K562 (cell line): ENCODE data around the gene SLC25A1. TPM values are rescaled to one million over a fixed set of nuclear protein-coding genes. Genes with fewer than 3 reads are reported as not detected.

Experiments
- BCOR ChIP-seq: fragments of 450-650 bp; IDR thresholded peaks from 2 replicates; pipeline ENCODE4 v1.6.1; 2016
- CBFA2T3 ChIP-seq: fragments of 450-650 bp; IDR thresholded peaks from 2 replicates; pipeline ENCODE4 v1.6.1; 2017
- KDM4B ChIP-seq, 2 experiments: fragments of 450-650 bp in 1 of 2; sonication (generic) in 1 of 2; IDR thresholded peaks; 2 replicates each; pipeline ENCODE4 v1.6.1; 2016 to 2017; ENCODE audit warnings: borderline replicate concordance in 2 of 2, antibody characterized with exemption in 1 of 2, low read depth in 1 of 2, mild to moderate bottlenecking in 1 of 2
- MECOM ChIP-seq: fragments of 250-450 bp; sonication (Bioruptor Pico); IDR thresholded peaks from 2 replicates; pipeline ENCODE4 v1.8.0; 2022; ENCODE audit warnings: inconsistent platforms
- PHB2 ChIP-seq: fragments of 450-650 bp; IDR thresholded peaks from 2 replicates; pipeline ENCODE4 v1.6.1; 2017; ENCODE audit warnings: low read depth
- POLR2G ChIP-seq: fragments of 200-400 bp; formaldehyde crosslinking; IDR thresholded peaks from 2 replicates; pipeline ENCODE4 v1.6.1; 2017; ENCODE audit warnings: low read depth, mild to moderate bottlenecking, antibody characterized with exemption, low read length, moderate library complexity
- SIX5 ChIP-seq, 2 experiments: IDR thresholded peaks; 2 replicates each; pipeline ENCODE4 v1.6.1; 2011; ENCODE audit warnings: low read length in 2 of 2, borderline replicate concordance in 1 of 2, low read depth in 1 of 2, mild to moderate bottlenecking in 1 of 2, moderate library complexity in 1 of 2; ENCODE audit not compliant: insufficient read depth in 1 of 2
- SRSF3 ChIP-seq: fragments of 200-400 bp; formaldehyde crosslinking; IDR thresholded peaks from 2 replicates; pipeline ENCODE4 v1.6.1; 2016; ENCODE audit warnings: mild to moderate bottlenecking, low read length, moderate library complexity; ENCODE audit not compliant: insufficient read depth
- ZNF311 ChIP-seq: fragments of 250-450 bp; sonication (Bioruptor Pico); IDR thresholded peaks from 2 replicates; pipeline ENCODE4 v1.4.0; 2020; ENCODE audit warnings: mild to moderate bottlenecking, moderate library complexity
- polyA plus RNA-seq, 8 experiments: library from polyadenylated mRNA; depleted of rRNA in 4 of 8; stranded (reverse) in 5 of 8; unstranded in 3 of 8; fragments of >200 nt; fragmentation: Nextera tagmentation in 2 of 8; fragmentation: Illumina TruSeq in 1 of 8; extraction: Ambion mirVana in 2 of 8; extraction: Trizol in 1 of 8; gene quantifications; 2 replicates each; pipeline versions ENCODE4 v1.2.1 to v1.2.3, GENCODE V29; 2011 to 2014; ENCODE audit warnings: inconsistent platforms in 1 of 8, missing spikeins in 1 of 8
- total RNA-seq, 7 experiments: library from RNA; depleted of rRNA in 6 of 7; stranded (reverse); fragments of >200 nt in 6 of 7; fragmentation: Illumina TruSeq in 2 of 7; extraction: Trizol in 2 of 7; gene quantifications; 2 replicates each; pipeline versions ENCODE4 v1.2.1 to v1.2.3, GENCODE V29; 2011 to 2021; ENCODE audit warnings: low replicate concordance in 1 of 7
- TF ChIP-seq, protein P1 (sequence below): fragments of 250-450 bp; sonication (Bioruptor Pico); IDR thresholded peaks from 2 replicates; pipeline ENCODE4 v1.4.0; 2020; ENCODE audit warnings: mild to moderate bottlenecking, moderate library complexity, borderline replicate concordance
- TF ChIP-seq, protein P2 (sequence below), 3 experiments: fragments of 200-800 bp in 1 of 3; fragments of 250-450 bp in 1 of 3; fragments of 450-650 bp in 1 of 3; sonication (Bioruptor Pico) in 1 of 3; sonication (Bioruptor generic) in 1 of 3; formaldehyde crosslinking in 1 of 3; IDR thresholded peaks; 2 replicates each; pipeline versions ENCODE4 v1.6.1 to v1.8.0; 2016 to 2022; ENCODE audit warnings: mild to moderate bottlenecking in 2 of 3, missing genetic modification characterization in 2 of 3, missing compliant biosample characterization in 1 of 3, moderate library complexity in 1 of 3
- TF ChIP-seq, protein P3 (sequence below): fragments of 450-650 bp; IDR thresholded peaks from 2 replicates; pipeline ENCODE4 v1.6.1; 2016; ENCODE audit warnings: missing biosample characterization, missing genetic modification characterization
- TF ChIP-seq, protein P4 (sequence below): fragments of 450-650 bp; formaldehyde crosslinking; IDR thresholded peaks from 2 replicates; pipeline ENCODE4 v1.4.0; 2020; ENCODE audit warnings: mild to moderate bottlenecking, moderate library complexity
- TF ChIP-seq, protein P5 (sequence below): fragments of 450-650 bp; formaldehyde crosslinking; conservative IDR thresholded peaks from 2 replicates; pipeline ENCODE4 v1.4.0; 2022; ENCODE audit warnings: mild to moderate bottlenecking, missing genetic modification characterization

Gene SLC25A1
- total and polyA plus RNA-seq, 9 of the 15 experiments (the other 6 are each of a cell fraction or from before 2014, with no cell fraction given), result 11.0 to 408 (median 110) TPM

DNA sequence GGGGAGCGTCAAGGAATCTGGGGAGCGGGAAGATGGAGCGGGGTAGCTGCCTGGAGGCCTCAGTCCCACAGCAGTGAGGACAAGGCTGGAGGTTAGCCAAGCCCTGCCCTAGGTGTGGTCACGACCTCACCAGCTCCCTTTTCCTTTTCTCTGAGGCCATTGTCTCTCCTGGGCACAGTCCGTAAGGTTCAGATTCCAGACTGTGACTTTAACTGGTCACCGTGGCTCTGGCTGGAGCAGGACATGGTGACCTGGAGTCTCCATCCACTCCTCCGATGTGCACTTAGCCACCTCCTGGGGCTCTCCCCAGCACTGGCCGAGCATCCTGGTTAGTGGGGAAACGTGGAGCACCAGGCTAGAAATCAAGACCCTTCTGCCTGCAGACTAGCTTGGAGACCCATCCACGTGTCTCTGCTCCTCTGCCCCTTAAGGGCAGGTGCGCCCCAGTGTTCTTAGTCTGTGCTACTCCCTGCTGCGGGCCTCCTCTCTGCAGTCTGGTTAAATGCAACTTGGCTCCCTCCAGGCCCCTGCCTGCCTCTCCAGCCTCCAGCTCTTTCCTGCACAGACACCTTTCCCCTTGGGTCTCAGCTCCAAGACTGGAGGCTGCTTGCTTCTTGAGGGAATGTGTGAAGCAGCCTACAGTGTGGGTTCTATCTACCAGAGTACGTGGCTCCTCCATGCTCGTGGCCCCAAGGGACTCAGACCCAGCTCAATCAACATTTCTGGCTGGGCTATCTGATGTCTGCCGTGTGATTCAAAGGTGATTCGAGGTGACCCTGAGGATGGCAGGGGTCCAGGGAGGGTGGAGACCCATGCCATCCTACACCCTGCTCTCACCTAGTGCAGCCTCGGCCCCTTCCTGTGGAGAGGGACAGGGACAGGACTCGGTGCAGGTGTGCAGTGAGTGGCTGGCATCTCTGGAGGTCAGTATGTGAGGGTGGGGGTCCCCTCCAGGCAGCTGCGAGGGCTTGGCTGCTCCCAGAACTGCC is 5.2 kb downstream of the SLC25A1 start (continued):
- TF ChIP-seq, protein P1, sequence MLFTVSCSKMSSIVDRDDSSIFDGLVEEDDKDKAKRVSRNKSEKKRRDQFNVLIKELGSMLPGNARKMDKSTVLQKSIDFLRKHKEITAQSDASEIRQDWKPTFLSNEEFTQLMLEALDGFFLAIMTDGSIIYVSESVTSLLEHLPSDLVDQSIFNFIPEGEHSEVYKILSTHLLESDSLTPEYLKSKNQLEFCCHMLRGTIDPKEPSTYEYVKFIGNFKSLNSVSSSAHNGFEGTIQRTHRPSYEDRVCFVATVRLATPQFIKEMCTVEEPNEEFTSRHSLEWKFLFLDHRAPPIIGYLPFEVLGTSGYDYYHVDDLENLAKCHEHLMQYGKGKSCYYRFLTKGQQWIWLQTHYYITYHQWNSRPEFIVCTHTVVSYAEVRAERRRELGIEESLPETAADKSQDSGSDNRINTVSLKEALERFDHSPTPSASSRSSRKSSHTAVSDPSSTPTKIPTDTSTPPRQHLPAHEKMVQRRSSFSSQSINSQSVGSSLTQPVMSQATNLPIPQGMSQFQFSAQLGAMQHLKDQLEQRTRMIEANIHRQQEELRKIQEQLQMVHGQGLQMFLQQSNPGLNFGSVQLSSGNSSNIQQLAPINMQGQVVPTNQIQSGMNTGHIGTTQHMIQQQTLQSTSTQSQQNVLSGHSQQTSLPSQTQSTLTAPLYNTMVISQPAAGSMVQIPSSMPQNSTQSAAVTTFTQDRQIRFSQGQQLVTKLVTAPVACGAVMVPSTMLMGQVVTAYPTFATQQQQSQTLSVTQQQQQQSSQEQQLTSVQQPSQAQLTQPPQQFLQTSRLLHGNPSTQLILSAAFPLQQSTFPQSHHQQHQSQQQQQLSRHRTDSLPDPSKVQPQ (CRISPR knock-in tag), result no peak
- no peak for TF ChIP-seq KDM4B (IDR thresholded peaks at IDR 0.05; ENCODE audit: borderline replicate concordance in 2 of 2, low read depth in 1 of 2)
- TF ChIP-seq SIX5 (IDR thresholded peaks at IDR 0.05; ENCODE audit: borderline replicate concordance in 1 of 2, insufficient read depth in 1 of 2, low read depth in 1 of 2, low read length in 2 of 2), result 0 out of 4 replicates have a peak, but pooled peaks of 1 of the 2 experiments have one; percentile 7
- TF ChIP-seq ZNF311 (CRISPR knock-in tag), result no peak
- TF ChIP-seq SRSF3, result no peak
- TF ChIP-seq BCOR, result no peak
- TF ChIP-seq, protein P2, sequence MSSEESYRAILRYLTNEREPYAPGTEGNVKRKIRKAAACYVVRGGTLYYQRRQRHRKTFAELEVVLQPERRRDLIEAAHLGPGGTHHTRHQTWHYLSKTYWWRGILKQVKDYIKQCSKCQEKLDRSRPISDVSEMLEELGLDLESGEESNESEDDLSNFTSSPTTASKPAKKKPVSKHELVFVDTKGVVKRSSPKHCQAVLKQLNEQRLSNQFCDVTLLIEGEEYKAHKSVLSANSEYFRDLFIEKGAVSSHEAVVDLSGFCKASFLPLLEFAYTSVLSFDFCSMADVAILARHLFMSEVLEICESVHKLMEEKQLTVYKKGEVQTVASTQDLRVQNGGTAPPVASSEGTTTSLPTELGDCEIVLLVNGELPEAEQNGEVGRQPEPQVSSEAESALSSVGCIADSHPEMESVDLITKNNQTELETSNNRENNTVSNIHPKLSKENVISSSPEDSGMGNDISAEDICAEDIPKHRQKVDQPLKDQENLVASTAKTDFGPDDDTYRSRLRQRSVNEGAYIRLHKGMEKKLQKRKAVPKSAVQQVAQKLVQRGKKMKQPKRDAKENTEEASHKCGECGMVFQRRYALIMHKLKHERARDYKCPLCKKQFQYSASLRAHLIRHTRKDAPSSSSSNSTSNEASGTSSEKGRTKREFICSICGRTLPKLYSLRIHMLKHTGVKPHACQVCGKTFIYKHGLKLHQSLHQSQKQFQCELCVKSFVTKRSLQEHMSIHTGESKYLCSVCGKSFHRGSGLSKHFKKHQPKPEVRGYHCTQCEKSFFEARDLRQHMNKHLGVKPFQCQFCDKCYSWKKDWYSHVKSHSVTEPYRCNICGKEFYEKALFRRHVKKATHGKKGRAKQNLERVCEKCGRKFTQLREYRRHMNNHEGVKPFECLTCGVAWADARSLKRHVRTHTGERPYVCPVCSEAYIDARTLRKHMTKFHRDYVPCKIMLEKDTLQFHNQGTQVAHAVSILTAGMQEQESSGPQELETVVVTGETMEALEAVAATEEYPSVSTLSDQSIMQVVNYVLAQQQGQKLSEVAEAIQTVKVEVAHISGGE (CRISPR knock-in tag; IDR thresholded peaks at IDR 0.05), result no peak
- TF ChIP-seq, protein P3, sequence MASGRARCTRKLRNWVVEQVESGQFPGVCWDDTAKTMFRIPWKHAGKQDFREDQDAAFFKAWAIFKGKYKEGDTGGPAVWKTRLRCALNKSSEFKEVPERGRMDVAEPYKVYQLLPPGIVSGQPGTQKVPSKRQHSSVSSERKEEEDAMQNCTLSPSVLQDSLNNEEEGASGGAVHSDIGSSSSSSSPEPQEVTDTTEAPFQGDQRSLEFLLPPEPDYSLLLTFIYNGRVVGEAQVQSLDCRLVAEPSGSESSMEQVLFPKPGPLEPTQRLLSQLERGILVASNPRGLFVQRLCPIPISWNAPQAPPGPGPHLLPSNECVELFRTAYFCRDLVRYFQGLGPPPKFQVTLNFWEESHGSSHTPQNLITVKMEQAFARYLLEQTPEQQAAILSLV (tag), result no peak
- no peak for TF ChIP-seq PHB2
- no peak for TF ChIP-seq CBFA2T3
- no peak for TF ChIP-seq MECOM (CRISPR knock-in tag)
- no peak for TF ChIP-seq POLR2G
- TF ChIP-seq, protein P4, sequence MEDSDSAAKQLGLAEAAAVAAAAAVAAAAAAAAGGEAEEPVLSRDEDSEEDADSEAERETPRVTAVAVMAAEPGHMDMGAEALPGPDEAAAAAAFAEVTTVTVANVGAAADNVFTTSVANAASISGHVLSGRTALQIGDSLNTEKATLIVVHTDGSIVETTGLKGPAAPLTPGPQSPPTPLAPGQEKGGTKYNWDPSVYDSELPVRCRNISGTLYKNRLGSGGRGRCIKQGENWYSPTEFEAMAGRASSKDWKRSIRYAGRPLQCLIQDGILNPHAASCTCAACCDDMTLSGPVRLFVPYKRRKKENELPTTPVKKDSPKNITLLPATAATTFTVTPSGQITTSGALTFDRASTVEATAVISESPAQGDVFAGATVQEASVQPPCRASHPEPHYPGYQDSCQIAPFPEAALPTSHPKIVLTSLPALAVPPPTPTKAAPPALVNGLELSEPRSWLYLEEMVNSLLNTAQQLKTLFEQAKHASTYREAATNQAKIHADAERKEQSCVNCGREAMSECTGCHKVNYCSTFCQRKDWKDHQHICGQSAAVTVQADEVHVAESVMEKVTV (CRISPR knock-in tag), result no peak
- TF ChIP-seq, protein P5, sequence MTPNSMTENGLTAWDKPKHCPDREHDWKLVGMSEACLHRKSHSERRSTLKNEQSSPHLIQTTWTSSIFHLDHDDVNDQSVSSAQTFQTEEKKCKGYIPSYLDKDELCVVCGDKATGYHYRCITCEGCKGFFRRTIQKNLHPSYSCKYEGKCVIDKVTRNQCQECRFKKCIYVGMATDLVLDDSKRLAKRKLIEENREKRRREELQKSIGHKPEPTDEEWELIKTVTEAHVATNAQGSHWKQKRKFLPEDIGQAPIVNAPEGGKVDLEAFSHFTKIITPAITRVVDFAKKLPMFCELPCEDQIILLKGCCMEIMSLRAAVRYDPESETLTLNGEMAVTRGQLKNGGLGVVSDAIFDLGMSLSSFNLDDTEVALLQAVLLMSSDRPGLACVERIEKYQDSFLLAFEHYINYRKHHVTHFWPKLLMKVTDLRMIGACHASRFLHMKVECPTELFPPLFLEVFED (CRISPR knock-in tag), result no peak
